Suprapubic skin (tissue), 4 donors: ENCODE data around the gene SLC12A1. TPM values are rescaled to one million over a fixed set of nuclear protein-coding genes. Genes with fewer than 3 reads are reported as not detected.

ENCODE experiments used
- DNase-seq, 2 donors: peaks; one replicate each; pipeline ENCODE4 v3.0.0-alpha.2; 2019; ENCODE audit warnings: low spot score in 2 of 2
- H3K27ac ChIP-seq: fragments of 200-600 bp; sonication (generic); one replicate; pipeline ENCODE4 v1.5.1; 2019
- H3K27me3 ChIP-seq: fragments of 200-600 bp; sonication (generic); one replicate; pipeline ENCODE4 v1.5.1; 2019
- H3K36me3 ChIP-seq: fragments of 200-600 bp; sonication (generic); one replicate; pipeline ENCODE4 v1.5.1; 2019
- H3K4me1 ChIP-seq: fragments of 200-600 bp; sonication (generic); one replicate; pipeline ENCODE4 v1.5.1; 2019
- H3K4me3 ChIP-seq: fragments of 200-600 bp; sonication (generic); one replicate; pipeline ENCODE4 v1.5.1; 2019; ENCODE audit warnings: mild to moderate bottlenecking
- H3K9me3 ChIP-seq: fragments of 200-600 bp; sonication (generic); one replicate; pipeline ENCODE4 v1.5.1; 2019
- EP300 ChIP-seq: sonication (generic); formaldehyde crosslinking; IDR thresholded peaks from one replicate; pipeline ENCODE4 v1.6.1; 2017; ENCODE audit warnings: antibody characterized with exemption
- POLR2A ChIP-seq, 2 donors: fragments of 450-650 bp; IDR thresholded peaks; one replicate each; pipeline ENCODE4 v1.6.1; 2017; ENCODE audit warnings: antibody characterized with exemption in 2 of 2, mild to moderate bottlenecking in 2 of 2, moderate library complexity in 2 of 2
- POLR2AphosphoS5 ChIP-seq, 3 donors: sonication (generic); formaldehyde crosslinking; IDR thresholded peaks; one replicate each; pipeline ENCODE4 v1.6.1; 2017; ENCODE audit warnings: antibody characterized with exemption in 3 of 3
- WGBS: methylation state at CpG from one replicate; pipeline ENCODE4 v1.1.5; 2018; 5-methylcytosine and 5-hydroxymethylcytosine counted together
- total RNA-seq, 4 donors: library from RNA; depleted of rRNA; stranded (reverse); fragments of >200 nt; gene quantifications; one replicate each; pipeline ENCODE4 v1.1.0, GENCODE V29; 2016
- TF ChIP-seq, protein P1 (sequence below), 2 donors: fragments of 200-600 bp in 1 of 2; fragments of 450-650 bp in 1 of 2; sonication (generic) in 1 of 2; IDR thresholded peaks; one replicate each; pipeline ENCODE4 v1.5.1; 2016 to 2019; ENCODE audit warnings: antibody characterized with exemption in 2 of 2, mild to moderate bottlenecking in 1 of 2, moderate library complexity in 1 of 2

Gene SLC12A1
- total RNA-seq, 4 donors from 2014 or later = not detected

DNA sequence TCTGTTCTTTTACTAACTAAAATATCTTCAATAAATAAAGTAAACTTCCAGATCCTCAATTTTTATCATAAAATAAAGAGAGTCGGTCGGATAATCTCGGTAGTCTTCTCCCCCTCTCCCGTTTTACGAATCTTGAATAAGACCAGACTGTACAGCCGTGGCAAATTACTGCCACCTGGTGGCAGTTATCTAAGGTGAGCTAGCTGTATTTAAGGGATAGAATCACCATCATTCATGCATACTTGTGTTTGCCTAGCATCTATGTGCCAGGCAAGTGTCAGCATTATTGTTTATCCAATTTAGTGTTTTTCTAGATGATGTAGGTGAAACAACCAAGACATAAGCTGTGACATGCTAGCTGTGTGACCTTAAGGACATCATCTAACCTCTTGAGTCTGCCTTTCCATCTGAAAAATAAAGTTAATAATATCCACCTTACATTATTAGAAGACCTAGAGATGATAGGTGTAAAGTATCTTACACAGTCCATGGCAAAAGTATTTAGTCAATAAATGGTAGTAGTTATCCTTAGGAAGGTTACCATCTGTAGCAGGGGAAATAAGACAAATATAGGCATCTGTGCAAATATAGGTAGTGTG is 146.5 kb downstream of the SLC12A1 start:
- 10% methylated on average over 6 of the region's 6 CpGs for WGBS
- TF ChIP-seq, protein P1, sequence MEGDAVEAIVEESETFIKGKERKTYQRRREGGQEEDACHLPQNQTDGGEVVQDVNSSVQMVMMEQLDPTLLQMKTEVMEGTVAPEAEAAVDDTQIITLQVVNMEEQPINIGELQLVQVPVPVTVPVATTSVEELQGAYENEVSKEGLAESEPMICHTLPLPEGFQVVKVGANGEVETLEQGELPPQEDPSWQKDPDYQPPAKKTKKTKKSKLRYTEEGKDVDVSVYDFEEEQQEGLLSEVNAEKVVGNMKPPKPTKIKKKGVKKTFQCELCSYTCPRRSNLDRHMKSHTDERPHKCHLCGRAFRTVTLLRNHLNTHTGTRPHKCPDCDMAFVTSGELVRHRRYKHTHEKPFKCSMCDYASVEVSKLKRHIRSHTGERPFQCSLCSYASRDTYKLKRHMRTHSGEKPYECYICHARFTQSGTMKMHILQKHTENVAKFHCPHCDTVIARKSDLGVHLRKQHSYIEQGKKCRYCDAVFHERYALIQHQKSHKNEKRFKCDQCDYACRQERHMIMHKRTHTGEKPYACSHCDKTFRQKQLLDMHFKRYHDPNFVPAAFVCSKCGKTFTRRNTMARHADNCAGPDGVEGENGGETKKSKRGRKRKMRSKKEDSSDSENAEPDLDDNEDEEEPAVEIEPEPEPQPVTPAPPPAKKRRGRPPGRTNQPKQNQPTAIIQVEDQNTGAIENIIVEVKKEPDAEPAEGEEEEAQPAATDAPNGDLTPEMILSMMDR (IDR thresholded peaks at IDR 0.05) = peak; percentile 40 to 64
- no peak for TF ChIP-seq POLR2AphosphoS5 (IDR thresholded peaks at IDR 0.05)
- TF ChIP-seq POLR2A (IDR thresholded peaks at IDR 0.05) = no peak
- TF ChIP-seq EP300 = no peak
- no peak overlapping the region for H3K27ac ChIP-seq
- no peak for DNase-seq
- H3K27me3 ChIP-seq = no peaks in the 10 kb centered on the region
- H3K9me3 ChIP-seq = no peaks in the 10 kb centered on the region
- H3K36me3 ChIP-seq = no peaks in the 10 kb centered on the region
- no peaks in the 10 kb centered on the region for H3K4me1 ChIP-seq
- H3K4me3 ChIP-seq = no peak overlapping the region

Other genes starting within 250 kb of the SLC12A1 start
- 10 to 100 TPM in 1 of 4 donors, 1 to 10 TPM in 3; 3.9 to 13.0 (median 6.9) TPM for gene SLC24A5, start 85.3 kb upstream of the SLC12A1 start, total RNA-seq
- 10 to 100 TPM in 1 of 4 donors, 1 to 10 TPM in 3; 3.4 to 16.3 (median 5.9) TPM for gene MYEF2, start 28.0 kb upstream of the SLC12A1 start, total RNA-seq
- gene CTXN2, start 14.6 kb upstream of the SLC12A1 start, total RNA-seq = not detected
- gene DUT, start 125.1 kb downstream of the SLC12A1 start, total RNA-seq = 10 to 100 TPM; 49.3 to 69.4 (median 64.2) TPM